Activated CD4-positive, CD25-positive, alpha-beta regulatory T cell treated with anti-CD3 and anti-CD28 coated beads, Interleukin-2, amount 50 U/mL, for 72 hours (primary cell): ENCODE data around the gene LOC128125822.
"Not testable (repeated sequence)": the region's sequence is repeated elsewhere in the genome, so short reads cannot be mapped to it uniquely, and the experiment has no call there.

Source experiments
- DNase-seq: peaks from one replicate; pipeline ENCODE4 v3.0.0; 2021

Gene LOC128125822

DNA sequence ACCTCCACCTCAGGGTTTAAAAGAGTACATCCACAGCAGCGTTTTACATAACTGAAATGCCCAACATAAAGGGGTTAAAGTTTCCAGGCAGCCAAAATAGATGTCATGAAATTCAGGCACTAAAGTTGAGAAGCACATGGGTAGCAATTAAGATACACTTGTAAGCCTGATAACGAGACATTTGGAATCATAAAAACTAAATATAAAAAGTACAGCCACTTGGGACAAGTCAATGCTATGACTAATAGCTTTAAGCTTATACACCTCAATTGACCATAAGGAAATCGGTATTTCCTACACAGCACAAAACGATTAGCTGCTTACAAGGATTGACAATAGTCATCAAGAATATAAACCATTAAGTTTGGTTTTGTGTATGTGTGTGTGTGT is 11.8 kb downstream of the LOC128125822 start:
- no peak for DNase-seq

DNA sequence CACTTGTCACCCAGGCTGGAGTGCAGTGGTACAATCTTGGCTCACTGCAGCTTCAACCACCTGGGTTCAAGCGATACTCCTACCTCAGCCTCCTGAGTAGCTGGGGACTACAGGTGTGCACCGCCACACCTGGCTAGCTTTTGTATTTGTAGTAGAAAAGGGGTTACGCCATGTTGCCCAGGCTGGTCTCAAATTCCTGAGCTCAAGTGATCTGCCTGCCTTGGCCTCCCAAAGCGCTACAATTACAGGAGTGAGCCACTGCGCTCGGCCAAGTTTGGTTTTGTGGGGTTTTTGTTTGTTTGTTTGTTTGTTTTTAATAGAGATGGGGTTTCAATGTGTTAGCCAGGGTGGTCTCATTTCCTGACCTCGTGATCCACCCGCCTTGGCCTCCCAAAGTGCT is 12.3 kb downstream of the LOC128125822 start:
- DNase-seq, result no peak

DNA sequence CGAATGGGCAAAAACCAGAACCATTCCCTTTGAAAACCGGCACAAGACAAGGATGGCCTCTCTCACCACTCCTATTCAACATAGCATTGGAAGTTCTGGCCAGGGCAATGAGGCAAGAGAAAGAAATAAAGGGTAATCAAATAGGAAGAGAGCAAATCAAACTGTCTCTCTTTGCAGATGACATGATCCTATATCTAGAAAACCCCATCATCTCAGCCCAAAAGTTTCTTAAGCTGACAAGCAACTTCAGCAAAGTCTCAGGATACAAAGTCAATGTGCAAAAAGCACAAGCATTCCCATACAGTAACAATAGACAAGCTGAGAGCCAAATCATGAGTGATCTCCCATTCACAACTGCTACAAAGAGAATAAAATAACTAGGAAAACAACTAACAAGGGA is 13.4 kb downstream of the LOC128125822 start:
- not testable (repeated sequence) for DNase-seq

DNA sequence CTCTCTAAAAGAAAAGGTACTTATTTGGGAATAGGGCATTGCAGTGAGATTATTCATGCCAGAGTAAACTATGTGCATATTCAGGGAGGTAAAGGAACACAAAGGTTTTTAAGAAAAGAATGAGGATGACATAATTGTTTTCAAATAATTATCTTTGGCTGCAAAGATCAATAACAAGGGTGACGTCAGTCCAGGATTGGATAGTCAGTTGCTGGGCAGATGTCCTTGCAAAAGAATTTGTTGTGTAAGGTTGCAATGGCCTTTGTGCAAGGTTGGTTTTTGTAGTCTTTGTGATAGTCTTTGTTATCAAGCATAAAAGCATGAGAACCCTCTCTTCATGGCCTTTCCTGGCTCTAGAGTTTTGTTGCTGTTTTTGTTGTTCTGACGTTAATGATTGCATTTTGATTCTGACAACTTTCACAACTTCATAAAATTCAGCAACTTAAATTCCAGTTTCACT is 17.7 kb downstream of the LOC128125822 start:
- no peak for DNase-seq

DNA sequence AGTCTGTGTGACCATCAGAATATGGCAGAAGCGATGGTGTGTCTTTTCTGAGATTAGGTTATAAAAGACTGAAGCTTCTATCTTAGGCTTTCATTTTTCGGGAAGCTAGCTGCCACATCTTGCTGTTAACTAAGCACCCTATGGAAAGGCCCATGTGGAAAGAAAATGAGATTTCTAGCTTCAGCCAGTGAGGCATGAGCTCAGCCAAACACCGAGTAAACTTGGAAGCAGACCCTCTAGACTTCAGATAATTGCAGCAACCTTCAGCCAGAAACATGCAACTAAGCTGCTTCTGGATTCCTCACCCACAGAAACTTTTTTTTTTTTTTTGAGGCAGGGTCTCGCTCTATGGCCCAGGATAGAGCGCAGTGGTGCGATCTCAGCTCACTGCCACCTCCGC is 20.6 kb downstream of the LOC128125822 start:
- no peak for DNase-seq

DNA sequence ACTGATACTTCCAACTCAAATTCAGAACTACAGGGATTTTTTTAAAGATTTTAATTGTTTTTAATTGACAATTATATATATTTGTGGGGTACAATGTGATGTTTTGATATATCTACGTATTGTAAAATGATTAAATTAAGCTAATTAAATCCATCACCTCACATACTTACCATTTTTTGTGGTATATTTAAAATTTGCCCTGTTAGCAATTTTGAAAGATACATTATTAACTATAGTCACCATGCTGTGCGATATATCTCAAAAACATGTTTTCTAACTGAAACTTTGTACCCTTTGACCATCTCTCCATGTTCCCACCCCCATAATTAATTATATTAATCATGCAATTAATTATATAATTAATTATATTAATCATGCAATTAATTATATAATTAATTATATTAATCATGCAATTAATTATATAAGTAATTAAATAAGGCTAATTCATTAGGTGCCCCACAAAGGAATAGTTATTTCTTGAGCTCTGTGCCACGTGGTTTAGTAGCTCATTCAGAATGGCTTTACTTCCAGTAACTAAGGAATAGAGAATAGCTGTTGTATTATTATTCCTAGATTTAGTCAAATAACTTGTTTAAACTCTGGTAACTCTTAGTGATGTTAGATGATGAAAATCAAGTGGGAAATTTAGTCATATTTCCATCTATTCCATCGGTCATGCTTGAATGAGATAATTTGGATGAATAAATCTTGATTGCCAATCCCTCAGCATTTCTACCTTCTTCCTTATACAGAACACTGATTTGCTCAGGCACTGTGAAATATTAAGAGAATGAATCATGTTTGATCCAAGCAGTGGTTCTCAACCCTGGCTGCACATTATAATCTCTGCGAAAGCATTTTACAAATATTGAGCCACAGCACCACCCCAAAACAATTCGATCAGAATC is 25.1 kb downstream of the LOC128125822 start:
- DNase-seq, result no peak

DNA sequence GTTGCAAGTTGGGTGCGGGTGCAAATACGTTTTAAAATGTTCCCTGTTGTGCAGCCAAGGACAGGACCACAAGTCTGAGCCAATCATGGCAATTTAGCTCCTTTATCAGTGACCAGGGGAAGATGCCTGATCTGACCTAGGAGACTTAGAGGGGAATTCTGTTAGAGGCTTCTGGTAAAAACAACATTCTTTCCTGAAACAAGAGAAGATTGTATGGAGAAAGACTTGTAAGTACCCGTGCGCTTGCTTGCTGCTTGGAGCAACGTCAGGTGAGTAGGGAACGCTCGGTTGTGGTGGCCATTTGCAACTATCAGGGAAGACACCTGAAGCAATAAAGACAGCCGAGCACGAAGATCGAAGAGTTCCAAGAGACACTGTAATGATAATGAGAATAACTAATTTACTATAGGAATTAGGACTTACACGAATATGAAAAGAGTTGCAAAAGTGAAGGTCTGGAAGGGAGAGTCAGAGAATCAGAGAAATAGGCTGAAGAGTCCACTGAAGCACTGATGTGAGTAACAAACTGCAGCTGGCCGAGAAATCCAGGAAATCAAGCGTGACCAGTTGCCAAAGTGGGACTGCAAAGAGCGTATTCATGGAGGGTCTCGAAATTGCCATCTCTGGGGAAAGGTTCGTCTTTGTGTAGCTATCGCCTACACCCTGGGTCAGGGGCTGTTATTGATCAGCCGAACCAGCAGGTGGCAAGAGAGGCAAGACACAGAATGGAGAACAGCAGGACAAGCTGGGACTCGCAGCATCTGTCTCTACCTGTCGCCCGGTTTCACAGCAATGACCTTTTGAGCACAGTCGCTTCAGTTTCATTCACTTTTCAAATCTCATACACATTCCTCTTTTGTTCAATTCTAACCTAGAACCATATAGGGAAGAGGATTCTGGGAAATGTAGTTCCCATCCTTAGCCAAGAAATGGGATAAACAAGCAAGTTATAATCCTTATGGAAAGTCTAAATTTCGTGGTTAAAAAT is 26.1 kb downstream of the LOC128125822 start:
- DNase-seq, result peak; percentile 62

DNA sequence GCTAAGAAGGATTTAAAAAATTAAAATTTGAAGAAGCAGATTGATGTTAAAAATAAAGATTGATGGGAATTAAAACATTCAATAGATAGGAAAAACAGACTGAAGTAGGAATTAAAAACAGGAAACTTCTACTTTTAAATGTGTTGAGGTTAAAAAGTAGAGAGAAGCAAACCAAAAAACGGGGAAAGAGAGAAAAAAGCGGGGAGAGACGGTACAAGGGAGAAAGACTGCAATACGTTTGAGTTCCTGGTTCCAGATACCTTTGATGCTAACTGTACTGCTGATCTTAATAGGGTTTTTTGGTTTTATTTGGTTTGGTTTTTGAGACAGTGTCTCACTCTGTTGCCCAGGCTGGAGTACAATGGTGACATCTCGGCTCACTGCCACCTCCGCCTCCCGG is 27.0 kb downstream of the LOC128125822 start:
- no peak for DNase-seq

DNA sequence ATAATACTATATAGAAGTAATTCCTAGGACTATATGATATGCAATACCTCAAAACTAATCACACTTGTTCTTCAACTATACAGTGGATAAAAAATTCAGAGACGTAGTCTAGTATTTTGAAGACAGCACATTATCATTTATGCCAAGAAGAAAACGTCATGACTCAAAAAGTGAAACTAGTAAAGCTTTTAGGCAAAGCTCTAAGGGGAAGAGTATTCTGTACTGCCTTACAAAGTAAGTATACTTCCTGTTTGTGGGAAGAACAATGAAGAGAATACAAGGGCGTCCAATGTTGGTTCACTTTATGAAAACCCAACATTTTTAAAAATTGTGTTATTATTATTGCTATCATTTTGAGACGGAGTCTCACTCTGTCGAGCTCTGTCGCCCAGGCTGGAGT is 27.9 kb downstream of the LOC128125822 start:
- no peak for DNase-seq

DNA sequence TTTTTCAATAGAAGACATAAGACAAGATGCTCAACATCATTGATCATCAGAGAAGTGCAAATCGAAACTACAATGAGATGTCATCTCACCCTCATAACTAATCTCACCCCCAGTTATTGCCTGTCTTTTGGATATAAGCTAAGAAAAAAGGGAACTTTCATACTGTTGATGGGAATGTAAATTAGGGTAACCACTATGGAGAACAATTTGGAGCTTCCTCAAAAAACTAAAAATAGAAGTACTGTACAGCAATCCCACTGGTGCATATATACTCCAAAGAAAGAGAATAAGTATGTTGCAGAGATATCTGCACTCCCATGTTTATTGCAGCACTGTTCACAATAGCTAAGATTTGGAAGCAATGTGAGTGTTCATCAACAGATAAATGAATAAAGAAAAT is 37.0 kb downstream of the LOC128125822 start:
- DNase-seq, result no peak

DNA sequence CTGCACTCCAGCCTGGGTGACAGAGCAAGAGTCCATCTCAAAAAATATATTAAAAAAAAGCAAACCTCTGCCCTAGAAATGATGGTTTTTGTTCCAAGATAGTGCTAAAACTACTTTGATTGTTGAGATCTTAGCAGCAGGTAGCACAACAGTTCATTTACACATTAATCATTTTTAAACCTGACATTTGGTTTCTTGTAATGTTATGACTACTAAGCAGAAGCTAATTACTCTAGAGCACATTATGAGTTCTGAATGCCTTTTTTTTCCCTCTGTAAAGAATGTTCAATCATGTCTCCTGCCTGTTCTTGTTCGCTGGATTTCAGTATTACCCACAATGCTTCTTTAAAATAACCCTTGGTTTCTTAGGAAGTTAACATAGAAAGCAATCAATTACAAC is 38.7 kb downstream of the LOC128125822 start:
- no peak for DNase-seq

DNA sequence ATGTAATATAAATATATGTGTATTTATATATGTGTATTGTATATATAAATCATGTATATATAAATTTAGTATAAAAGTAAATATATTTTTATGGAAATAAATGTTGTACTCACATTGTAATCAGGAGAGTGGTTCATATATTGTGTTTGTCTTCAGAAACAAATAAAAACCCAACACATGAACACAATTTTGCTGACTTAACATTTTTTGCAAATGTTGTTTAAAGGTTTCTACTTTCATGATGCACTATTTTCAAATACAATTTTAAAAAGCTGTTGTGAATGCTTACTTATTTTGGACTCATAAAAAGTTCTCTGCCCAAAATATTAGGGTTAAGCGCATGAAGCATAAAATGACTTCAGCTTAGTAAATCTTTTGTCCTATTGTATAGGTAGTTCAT is 39.3 kb downstream of the LOC128125822 start:
- DNase-seq, result no peak

DNA sequence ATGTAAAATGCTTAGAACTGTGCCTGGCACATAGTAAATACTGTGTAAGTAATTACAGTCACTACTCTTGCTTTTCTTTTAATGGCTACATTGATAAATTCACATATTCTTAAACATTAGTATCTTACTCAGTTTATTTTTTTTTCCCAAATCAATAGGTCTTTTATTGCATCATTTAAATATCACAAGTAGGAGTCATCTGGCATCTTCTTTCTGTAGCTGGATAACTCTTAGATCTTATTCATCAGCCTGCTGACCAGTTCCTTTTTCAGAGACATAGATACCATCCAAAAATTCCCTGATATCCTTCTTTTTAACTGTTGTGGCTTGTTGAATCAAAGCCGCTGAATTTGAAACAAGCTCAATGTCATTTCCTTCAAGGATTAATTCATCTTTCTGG is 43.3 kb downstream of the LOC128125822 start:
- no peak for DNase-seq
